Measurements from ENCODE around the gene NIP7. TPM values are rescaled to one million over a fixed set of nuclear protein-coding genes. Genes with fewer than 3 reads are reported as not detected.
A peak's percentile ranks its signal among the peaks of the same experiment; 100 is the strongest.

Gene NIP7
- polyA plus RNA-seq, 1 donor = 38.9 TPM

DNA sequence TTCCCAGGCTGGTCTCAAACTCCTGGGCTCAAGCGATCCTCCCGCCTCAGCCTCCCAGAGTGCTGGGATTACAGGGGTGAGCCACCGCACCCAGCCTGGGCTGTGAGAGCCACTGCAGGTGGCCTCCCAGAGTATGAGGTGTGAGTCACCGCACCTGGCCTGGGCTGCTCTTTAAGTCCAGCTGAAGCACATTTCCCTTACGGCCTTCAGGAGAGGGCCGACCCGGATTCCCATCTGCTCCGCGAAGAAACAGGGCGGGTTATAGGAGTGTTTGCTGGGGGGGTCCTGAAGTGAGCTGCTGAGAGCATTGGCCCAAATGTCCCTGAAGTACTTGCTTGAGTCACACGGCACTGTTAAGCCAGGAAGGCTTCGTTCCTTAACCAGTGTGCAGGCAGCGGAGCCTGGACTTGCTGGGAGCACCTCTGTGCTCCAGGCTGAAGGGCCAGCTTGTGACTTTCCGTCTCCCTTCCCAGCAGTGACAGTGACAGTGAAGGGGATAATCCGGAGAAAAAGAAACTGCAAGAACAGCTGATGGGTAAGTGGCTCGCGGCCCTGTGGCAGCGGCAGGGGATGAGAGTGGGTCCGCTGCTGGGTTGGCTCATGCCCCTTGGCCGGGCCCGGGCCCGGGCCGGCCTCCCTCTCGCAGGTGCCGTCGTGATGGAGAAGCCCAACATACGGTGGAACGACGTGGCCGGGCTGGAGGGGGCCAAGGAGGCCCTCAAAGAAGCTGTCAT is 21.2 kb upstream of the NIP7 start:
- no peak for DNase-seq

DNA sequence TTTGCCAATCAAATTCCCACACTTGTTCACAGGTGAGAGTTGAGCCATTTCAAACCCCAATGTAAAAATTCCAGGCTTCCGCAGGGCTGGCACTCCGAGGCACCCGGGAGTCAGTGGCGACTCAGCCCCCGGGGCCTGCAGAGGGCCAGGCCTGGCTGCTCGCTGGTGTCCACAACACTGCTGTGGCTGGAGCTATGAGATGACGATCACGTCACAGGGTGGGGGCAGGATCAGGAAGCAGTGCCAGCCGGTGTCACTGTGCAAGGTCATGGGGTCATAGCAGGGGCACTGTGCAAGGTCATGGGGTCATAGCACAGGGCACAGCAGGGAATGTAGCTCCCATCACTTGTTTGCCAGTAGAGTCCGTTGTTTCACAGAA is 20.7 kb upstream of the NIP7 start:
- no peak for DNase-seq

DNA sequence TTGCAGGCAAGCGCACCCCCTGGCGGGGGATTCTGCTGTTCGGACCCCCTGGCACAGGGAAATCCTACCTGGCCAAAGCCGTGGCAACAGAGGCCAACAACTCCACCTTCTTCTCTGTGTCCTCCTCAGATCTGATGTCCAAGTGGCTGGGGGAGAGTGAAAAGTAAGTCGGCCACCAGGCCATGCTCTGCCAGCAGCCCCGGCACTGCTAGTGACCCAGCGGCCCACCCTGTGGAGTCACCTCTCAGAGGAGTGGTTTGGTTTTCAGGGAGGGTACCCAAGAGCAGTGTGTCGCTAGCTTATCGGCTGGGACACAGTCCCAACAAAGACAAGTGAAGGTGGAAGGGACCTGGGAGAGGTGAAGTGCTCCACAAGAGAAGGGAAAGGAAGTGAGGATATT is 20.2 kb upstream of the NIP7 start:
- no peak for DNase-seq

DNA sequence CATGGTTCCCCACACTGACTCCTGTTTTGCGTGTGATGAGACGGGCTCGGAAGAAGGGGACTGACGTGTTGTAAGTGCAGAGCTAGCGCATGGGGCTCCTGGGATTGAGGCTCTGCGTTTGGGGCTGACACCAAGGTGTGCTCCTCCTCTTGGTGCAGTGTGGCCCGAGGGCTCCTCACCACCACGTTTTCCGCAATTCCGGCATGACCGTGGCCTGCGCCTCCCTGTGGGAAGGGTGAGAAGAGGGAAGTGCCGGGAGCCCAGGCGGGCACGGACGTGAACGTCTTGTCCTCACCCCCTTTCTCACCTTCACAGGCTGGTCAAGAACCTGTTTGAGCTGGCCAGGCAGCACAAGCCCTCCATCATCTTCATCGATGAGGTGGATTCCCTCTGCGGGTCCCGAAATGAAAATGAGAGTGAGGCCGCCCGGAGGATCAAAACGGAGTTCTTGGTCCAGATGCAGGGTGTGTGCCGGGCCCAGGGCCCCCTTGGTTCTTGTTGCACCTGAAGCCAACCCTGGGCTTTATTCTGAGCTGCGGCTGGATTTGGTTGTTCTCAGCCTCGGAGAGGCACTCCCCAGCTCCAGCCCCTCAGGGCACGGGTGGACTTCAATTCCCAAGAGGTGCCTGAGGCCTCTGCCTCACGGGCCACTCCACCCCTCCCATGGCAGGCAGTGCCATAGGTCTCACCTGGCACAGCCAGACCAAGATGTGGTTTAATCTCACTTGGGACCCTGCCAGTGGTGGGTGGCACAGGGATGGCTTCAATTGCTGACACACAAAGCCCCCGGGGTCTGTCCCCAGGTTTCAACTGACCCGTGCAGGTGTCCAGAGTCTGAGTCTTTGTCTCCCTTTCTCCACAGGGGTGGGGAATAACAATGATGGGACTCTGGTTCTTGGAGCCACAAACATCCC is 19.5 kb upstream of the NIP7 start:
- no peak for DNase-seq

DNA sequence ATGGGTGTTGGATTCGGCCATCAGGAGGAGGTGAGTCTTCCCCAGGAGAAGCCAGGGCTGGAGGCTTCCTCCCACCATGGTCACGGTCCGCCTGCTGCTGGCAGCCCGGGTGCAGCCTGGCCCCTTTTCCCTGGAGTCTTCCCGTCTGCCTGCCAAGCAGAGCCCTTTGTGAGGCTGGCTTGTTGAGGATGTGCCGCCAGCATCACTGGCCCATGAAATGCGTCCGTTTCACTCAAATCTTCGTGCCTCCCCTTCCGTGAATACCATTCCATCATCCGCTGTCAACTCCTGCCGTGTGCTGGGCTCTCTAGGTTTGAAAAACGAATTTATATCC is 18.9 kb upstream of the NIP7 start:
- DNase-seq = no peak

DNA sequence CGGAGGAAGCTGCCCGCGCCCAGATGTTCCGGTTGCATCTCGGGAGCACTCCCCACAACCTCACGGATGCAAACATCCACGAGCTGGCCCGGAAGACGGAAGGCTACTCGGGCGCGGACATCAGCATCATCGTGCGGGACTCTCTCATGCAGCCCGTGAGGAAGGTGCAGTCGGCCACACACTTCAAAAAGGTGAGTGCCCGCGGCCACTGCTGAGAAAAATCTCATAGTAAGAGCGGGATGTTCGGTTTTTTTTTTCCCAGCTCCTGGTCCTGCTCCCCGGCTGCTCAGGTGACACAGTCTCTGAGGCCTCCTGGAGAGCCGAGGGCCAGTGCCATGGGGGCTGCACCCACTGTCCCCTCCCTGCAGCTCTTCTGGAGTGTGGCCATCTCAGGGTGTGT is 18.5 kb upstream of the NIP7 start:
- no peak for DNase-seq

DNA sequence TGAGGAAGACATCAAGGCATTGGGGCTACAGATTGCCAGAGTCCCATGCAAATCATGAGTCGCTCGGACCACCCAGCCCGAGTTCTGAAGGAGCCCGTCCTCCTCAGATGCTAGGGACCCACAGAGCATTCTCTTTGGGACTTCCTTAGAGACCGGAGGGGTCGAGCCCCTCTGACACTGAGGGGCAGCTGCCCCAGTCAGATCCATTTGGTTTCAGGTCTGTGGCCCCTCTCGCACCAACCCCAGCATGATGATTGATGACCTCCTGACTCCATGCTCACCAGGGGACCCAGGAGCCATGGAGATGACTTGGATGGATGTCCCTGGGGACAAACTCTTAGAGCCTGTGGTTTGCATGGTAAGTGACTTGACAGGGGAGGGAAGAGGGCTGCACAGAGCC is 17.2 kb upstream of the NIP7 start:
- DNase-seq = no peak

DNA sequence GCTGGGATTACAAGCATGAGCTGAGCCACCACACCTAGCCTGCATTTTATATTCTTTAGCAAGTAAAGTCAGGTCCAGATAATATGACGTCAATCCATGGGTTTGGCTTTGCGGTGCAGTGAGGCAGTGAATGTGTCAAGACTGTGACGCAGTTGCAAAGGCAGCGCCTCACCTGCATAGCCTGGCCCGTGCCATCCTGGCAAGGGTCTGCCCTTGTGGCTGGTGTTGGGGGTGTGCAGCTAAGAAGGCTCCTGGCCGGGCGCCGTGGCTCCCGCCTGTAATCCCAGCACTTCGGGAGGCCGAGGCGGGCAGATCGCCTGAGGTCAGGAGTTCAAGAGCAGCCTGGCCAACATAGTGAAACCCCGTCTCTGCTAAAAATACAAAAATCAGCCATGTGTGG is 16.2 kb upstream of the NIP7 start:
- no peak for DNase-seq

DNA sequence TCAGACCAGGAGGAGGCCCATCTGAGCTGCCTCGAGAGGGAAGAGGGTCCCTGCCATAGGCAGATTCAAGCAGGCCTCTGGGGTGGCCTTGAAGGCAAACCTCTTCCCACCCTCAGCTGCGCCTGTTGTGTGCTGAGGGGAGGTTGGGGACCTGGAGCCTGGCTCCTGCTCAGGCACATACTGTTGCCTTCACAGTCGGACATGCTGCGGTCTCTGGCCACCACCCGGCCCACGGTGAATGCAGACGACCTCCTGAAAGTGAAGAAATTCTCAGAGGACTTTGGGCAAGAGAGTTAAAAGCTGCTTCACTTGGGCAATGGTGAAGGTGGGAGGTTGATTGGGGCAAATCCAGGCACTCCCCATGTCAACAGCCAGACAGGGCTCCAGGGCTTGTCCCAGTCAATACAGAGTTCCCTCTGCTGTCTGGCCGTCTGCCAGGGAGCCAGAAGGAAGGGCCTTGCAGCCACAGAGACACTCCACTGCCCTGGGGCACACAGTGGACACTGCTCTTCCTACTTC is 15.5 kb upstream of the NIP7 start:
- no peak for DNase-seq

DNA sequence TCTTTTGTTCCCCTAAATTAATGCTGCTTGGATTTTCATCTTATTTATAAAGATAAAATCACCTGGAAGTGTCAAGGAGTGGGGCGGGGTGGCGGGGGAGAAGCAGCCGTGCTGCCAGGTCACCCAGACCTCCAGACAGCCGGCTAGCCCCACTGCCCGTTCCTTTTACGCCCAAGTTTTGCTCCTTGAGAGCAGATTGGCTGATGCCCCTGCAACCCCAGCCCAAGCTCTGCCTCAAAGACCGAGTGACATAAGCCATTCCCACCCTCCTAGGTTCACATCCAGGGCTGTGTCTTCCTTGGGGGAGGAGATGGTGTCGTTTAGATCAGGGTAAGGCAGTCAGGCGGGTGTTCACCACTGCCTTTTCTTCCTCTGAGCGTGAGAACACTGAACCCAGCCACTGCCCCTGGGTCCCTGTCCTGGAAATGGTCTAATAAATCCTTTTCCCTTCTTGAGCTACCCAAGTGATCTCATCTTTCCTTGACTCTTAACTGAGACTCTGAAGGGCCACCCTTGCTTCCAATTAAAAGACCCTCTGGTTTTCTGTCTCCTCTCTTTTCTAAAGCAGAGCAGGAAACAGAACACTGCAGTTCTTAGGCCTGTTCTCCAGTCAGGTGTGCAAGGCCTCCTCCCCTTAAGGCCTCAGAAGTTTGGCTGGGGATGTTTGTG is 14.9 kb upstream of the NIP7 start:
- no peak for DNase-seq

DNA sequence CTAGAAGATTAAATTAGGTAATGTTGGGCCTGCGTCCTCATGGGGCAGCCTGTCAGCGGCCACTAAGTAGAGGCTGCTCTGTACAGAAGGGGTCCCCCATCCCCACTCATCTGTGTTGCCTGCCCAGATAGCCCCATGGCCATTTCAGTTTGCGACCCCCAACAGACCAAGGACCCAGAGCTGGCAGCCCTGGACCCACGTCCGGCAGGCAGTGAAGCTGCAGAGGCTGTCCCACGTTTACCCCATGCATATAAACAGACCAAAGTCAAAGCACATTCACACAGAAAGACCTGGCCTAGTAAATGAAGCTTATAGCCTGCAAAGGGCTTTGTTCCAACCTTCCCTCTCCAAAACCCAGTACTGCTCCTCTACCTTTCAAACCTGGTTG is 13.8 kb upstream of the NIP7 start:
- DNase-seq = no peak

DNA sequence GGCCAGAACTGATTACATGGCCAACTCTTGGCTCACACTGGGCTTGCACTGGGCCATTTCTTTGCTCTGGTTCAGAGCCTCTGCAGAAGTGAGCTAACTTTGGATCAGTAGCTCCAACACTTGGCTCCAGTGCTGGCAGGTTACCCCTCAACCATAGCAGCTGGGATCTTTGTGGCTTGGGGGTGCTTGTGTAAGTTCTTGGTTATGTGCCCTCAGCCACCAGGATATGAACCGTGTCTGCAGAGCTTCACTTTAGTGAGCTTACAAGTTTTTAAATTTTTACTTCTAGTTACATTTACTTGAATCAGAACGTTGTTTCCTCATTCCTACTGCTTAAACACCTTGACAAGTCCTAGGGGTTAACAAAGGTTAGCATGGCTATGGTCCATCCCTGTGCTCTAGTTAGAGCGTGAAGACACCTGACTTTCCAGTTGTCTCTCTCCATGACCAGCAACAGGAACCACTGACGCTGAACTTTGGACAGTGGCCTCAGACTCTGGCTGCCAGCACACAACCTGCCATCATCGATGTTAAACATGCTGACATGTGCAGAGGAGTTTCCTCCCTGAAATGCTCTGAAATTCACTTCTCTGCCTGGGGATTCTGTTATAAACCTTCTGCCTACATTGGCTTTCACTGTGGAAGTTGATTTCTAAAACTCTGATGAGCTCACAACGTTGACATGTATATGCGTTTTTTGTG is 13.2 kb upstream of the NIP7 start:
- no peak for DNase-seq

DNA sequence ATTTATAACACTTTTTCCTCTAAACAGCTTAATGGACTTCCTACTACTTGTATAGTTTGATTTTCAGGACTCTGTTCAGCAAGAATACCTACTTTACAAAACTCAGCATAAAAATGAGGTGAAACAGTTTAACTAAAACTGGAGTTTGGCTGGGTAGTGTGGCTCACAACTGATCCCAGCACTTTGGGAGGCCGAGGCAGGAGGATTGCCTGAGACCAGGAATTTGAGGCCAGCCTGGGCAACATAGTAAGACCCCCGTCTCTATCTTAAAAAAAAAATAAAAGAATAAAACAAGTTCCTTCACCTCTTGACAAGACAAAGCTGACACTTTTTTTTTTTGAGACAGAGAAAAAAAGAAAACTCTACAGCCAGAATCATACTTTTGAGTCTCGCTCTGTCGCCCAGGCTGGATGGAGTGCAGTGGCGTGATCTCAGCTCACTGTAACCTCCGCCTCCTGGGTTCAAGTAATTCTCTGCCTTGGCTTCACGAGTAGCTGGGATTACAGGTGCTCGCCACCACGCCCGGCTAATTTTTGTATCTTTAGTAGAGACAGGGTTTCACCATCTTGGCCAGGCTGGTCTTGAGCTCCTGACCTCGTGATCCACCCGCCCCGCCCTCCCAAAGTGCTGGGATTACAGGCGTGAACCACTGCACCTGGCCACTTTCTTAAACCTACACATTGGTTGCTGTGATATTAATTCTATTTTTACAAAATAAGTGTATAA is 11.8 kb upstream of the NIP7 start:
- no peak for DNase-seq

DNA sequence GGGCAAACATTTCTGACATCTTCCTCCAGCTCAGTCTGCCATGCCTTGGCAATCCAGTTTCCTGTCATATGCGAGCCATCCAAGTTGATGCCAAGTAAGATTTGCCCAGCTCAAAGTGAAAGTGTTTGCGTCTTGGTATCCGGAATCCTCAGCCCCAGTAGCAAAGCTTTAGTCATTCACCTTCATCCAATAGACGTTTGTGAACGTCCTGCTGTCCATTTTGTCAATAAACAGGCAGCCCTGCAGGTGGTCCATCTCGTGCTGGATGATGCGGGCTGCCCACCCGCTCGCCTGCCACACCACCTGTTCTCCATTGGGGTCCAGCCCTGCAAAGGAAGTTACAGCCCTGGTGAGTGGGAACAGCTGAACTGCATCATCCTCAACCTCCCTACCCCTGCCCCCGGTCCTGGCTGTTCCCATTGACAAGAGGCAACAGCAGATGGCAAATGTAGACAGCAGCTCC is 10.7 kb upstream of the NIP7 start:
- DNase-seq = no peak

DNA sequence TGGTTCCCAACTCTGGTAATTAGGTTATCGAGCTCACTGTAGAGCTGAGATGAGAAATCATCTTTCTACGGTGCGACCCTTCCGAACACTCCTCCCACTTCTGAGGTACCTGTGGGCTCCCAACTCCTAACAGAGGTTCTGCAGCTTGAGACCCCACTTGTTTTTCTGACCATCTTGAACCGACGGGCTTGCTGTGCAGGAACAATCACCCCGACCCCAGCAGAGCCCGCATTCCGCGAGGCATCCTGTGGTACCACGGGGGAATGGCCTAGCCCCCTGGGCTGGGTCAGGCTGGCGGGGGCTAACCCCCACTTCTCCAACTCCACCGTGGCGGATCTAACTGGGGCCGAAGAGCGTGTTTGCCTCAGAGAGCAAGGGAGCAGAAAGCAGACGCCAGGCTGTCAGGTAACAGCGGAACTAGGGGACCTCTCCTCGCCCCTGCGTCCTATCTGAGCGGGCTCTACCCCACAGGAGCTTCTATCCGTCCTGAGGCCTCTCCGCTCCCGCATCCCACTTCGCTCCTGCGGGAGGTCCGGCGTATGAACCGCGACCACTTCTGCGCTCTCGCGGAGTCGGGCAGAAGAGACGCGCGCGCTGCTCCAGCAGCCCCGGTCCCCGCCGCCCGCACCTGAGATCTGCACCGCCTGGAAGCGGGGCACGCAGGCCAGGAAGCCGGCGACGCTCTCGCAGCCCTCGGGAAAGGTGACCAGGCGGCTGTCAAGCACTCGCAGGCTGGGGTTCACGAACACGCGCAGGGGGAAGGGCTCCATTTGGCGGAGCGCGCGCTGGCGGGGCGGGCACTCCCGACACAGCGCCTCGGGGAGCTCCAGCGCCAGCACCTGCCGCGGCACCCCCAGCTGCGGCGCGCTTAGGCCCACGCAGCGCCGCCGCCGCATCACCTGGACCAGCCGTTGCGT is 9.9 kb upstream of the NIP7 start:
- no peak for DNase-seq

DNA sequence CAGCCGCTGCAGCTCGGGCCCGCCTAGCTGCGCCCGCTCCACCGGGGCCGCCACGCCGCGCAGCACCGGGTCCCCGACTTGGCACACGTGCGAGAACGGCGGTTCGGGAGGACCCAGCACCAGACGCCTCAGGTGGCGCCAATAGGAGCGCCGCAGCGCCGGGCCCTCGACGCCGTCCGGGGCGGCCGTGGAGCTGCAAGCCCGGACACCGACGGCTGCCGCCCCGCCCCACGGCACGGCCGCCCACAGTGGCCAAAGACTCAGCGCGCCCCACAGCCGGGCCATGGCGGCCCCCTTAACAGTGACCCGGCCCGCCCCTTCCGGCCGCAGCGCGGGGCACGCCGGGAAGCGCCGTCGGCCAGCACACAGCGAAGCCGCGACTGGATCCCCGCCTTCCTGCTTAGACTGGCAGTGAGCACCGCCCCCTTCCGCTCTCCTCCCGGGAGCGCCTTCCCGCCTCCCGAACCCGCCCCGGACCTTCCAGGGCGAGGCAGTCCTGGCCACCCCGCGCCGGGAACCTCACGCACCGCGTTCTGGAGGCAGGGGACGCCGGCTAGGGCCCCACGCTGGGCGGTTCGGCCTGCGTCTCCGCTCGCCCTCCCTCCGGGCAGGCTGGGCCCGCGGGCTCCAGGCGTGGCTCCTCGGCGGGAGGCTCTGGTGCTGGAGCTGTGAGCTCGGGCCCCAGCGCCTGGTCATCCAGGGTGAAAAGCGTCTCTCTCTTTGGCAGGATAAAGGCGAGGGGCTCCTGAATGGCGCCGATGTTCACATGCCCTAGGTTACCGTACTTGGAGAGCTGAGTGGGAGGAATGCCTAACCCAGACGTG is 9.1 kb upstream of the NIP7 start, which contains the start of gene PDF:
Gene PDF, minus strand, starts transcription at position 303 of the 824 bp plus-strand sequence. Its CDS starts 18 bp downstream, at position 285.
- peak; percentile 93 for DNase-seq

DNA sequence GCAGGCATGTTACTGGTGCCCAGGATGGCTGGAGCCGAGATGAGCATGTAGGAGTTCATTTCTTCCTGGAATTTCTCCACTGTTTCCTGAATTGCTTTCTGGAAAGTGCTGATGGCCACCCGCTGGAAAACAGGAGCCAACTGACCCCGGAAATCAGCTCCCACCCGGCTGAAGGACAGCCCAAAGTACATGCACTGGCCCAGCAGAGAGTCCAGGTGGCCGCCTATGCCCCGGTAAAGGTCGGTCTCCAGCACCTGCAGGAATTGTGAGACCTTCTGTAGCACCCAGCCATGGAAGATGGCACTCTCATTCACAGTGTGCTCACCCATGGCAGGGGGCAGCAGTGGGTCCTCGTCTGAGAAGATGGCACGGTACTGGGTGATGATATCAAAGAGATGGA is 4.9 kb upstream of the NIP7 start:
- DNase-seq = no peak

DNA sequence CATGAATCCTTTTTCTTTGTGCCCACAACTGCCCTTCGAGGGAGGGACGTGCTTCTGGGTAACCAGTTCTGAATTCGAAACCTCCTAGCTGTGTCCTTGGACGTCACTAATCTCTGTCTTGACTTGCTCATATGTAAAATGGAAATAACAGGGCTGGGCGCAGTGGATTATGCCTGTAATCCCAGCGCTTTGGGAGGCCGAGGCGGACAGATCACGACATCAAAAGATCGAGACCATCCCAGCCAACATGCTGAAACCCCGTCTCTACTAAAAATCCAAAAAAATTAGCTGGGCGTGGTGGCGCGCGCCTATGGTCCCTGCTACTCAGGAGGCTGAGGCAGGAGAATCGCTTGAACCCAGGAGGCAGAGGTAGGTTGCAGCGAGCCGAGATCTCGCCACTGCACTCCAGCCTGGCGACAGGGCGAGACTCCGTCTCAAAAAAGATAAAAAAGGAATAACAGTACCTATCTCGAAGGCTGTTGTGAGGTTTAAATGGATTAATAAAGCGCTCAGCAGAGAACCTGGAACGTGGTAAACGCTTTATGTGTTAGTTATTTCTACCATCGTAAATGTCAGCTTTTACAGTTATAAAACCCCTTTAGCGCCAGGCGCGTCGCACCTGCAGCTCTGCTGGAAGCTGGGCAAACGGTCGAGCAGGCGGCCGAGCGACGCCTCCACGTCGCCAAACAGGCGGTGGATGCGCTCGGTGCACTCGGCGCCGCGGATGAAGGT is 849 bp upstream of the NIP7 start:
- no peak for DNase-seq

Measured in left kidney (tissue), 2 donors.